Endothelial cell (in vitro differentiated cells): ENCODE measurements around the gene SOBP. TPM values are rescaled to one million over a fixed set of nuclear protein-coding genes. Genes with fewer than 3 reads are reported as not detected.

Source experiments
- DNase-seq: peaks from one replicate; pipeline ENCODE4 v3.0.0; 2021; ENCODE audit warnings: low spot score
- H3K27ac Mint-ChIP-seq: one replicate; pipeline ENCODE4 v1.8.0; 2021; ENCODE audit warnings: mixed read lengths, inconsistent platforms; ENCODE audit not compliant: unreplicated experiment
- H3K27me3 Mint-ChIP-seq: one replicate; pipeline ENCODE4 v1.8.0; 2021; ENCODE audit warnings: mild to moderate bottlenecking, moderate library complexity, mixed read lengths, inconsistent platforms; ENCODE audit not compliant: unreplicated experiment
- H3K36me3 Mint-ChIP-seq: one replicate; pipeline ENCODE4 v1.8.0; 2021; ENCODE audit warnings: mild to moderate bottlenecking, low read depth, mixed read lengths, inconsistent platforms; ENCODE audit not compliant: unreplicated experiment
- H3K4me1 Mint-ChIP-seq: one replicate; pipeline ENCODE4 v1.8.0; 2021; ENCODE audit warnings: mild to moderate bottlenecking, mixed read lengths, inconsistent platforms; ENCODE audit not compliant: unreplicated experiment
- H3K4me3 Mint-ChIP-seq: one replicate; pipeline ENCODE4 v1.8.0; 2021; ENCODE audit warnings: mild to moderate bottlenecking, mixed read lengths, inconsistent platforms; ENCODE audit not compliant: unreplicated experiment
- H3K9me3 Mint-ChIP-seq: one replicate; pipeline ENCODE4 v1.8.0; 2021; ENCODE audit warnings: mixed read lengths, inconsistent platforms; ENCODE audit not compliant: unreplicated experiment
- total RNA-seq: library from RNA; stranded (reverse); fragmentation: NEBNext Ultra II Directional; extraction: Animal tissue kit (Norgen Biotek cat#: 25700); gene quantifications from one replicate; pipeline ENCODE4 v1.2.1, GENCODE V29; 2021; ENCODE audit not compliant: unreplicated experiment
- TF ChIP-seq, protein P1 (sequence below): fragments of 200-600 bp; sonication (generic); IDR thresholded peaks from one replicate; pipeline ENCODE4 v1.5.0; 2021; ENCODE audit warnings: antibody characterized with exemption; ENCODE audit not compliant: unreplicated experiment

The SOBP gene
- total RNA-seq, 1 donor from 2014 or later = 1.5 TPM

DNA sequence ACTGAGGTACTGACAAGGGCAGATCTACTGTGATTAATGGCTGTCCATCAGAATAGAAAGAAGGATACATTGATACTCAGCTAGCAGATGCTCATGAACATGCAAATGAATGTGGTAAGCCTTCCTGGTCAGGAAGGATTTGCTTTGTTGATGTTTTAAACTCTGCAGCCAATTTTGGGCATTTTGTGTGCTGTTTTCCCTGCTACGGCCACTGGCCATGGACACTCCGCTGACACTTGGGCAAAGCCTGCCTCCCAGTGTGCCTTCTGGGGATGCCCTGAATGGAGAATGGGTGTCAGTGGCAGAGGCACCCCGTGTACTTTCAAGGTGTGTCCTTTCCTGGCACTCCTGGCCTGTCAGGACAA, 113.1 kb downstream of the SOBP start:
- Mint-ChIP-seq H3K9me3 (no peaks in the 10 kb centered on the region), H3K4me1 (peaks cover 43% of the 10 kb centered on the region), H3K27ac (no peak overlapping the region), H3K4me3 (no peak overlapping the region), H3K36me3 (no peaks in the 10 kb centered on the region), H3K27me3 (no peaks in the 10 kb centered on the region)
- no peak for DNase-seq
- TF ChIP-seq, protein P1, sequence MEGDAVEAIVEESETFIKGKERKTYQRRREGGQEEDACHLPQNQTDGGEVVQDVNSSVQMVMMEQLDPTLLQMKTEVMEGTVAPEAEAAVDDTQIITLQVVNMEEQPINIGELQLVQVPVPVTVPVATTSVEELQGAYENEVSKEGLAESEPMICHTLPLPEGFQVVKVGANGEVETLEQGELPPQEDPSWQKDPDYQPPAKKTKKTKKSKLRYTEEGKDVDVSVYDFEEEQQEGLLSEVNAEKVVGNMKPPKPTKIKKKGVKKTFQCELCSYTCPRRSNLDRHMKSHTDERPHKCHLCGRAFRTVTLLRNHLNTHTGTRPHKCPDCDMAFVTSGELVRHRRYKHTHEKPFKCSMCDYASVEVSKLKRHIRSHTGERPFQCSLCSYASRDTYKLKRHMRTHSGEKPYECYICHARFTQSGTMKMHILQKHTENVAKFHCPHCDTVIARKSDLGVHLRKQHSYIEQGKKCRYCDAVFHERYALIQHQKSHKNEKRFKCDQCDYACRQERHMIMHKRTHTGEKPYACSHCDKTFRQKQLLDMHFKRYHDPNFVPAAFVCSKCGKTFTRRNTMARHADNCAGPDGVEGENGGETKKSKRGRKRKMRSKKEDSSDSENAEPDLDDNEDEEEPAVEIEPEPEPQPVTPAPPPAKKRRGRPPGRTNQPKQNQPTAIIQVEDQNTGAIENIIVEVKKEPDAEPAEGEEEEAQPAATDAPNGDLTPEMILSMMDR = no peak

- no peaks in the 10 kb centered on the region for H3K27me3 Mint-ChIP-seq
- TF ChIP-seq, protein P1 = no peak
- no peak for DNase-seq
- H3K9me3 Mint-ChIP-seq = no peaks in the 10 kb centered on the region
- no peak overlapping the region for H3K27ac Mint-ChIP-seq
- peaks cover 42% of the 10 kb centered on the region for H3K4me1 Mint-ChIP-seq
- H3K4me3 Mint-ChIP-seq = no peak overlapping the region
- H3K36me3 Mint-ChIP-seq = no peaks in the 10 kb centered on the region
Measured at GRCh38 chr6:107604549-107604948, 114.6 kb downstream of the SOBP start.

DNA sequence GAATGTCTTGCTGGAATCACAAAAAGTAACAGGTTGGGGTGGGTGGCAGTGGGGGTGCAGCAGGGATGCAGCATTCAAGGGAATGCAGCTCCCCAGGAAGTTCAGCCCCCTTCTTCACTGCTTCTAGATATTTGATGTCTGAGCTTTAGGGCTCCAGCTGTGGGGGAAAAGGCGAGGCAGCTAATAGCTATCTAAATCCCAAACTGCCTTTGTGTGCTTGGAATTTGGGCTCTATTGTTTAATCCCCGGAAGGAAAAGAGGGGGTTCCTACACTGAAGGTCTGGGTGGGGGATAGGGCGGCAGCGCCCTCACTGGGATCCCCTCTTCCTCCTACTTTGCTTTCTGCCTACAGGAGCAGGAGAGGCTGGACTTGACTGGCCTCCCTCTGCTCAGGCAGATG, 116.5 kb downstream of the SOBP start:
- no peak overlapping the region for H3K4me3 Mint-ChIP-seq
- no peaks in the 10 kb centered on the region for H3K36me3 Mint-ChIP-seq
- H3K9me3 Mint-ChIP-seq = no peaks in the 10 kb centered on the region
- H3K27ac Mint-ChIP-seq = no peak overlapping the region
- DNase-seq = no peak
- peaks cover 46% of the 10 kb centered on the region for H3K4me1 Mint-ChIP-seq
- peaks cover 1% of the 10 kb centered on the region for H3K27me3 Mint-ChIP-seq
- TF ChIP-seq, protein P1 = no peak

GRCh38 chr6:107607116-107607515, 117.2 kb downstream of the SOBP start:
- Mint-ChIP-seq H3K27me3 (peaks cover 1% of the 10 kb centered on the region), H3K4me1 (peaks cover 47% of the 10 kb centered on the region), H3K4me3 (no peak overlapping the region), H3K27ac (no peak overlapping the region), H3K36me3 (no peaks in the 10 kb centered on the region), H3K9me3 (no peaks in the 10 kb centered on the region)
- TF ChIP-seq, protein P1 = no peak
- DNase-seq = no peak

GRCh38 chr6:107611094-107611810, 121.3 kb downstream of the SOBP start:
- H3K27ac Mint-ChIP-seq = no peak overlapping the region
- H3K36me3 Mint-ChIP-seq = no peaks in the 10 kb centered on the region
- peaks cover 3% of the 10 kb centered on the region for H3K27me3 Mint-ChIP-seq
- H3K4me3 Mint-ChIP-seq = no peak overlapping the region
- peaks cover 23% of the 10 kb centered on the region for H3K4me1 Mint-ChIP-seq
- TF ChIP-seq, protein P1 = no peak
- DNase-seq = no peak
- H3K9me3 Mint-ChIP-seq = no peaks in the 10 kb centered on the region
